ENCODE measurements around the gene DZIP3. TPM values are rescaled to one million over a fixed set of nuclear protein-coding genes. Genes with fewer than 3 reads are reported as not detected.

DZIP3 gene
- total RNA-seq, 1 experiment from 2014 or later: 25.3 TPM

- CTCF ChIA-PET: no interaction called here
- ATAC-seq (no peak), DNase-seq (ENCODE audit: low spot score) (no peak)
- H3K9me3 Mint-ChIP-seq: 0 out of 2 replicates have a peak, but pooled peaks cover under 1% of the 10 kb centered on the region
- H3K27me3 Mint-ChIP-seq (ENCODE audit: low read depth): no peaks in the 10 kb centered on the region; the same call in 1 of the 2 replicates
- no peak overlapping the region for H3K27ac Mint-ChIP-seq
- no peak for TF ChIP-seq MXD4 (CRISPR knock-in tag; IDR thresholded peaks at IDR 0.05; ENCODE audit: borderline replicate concordance)
- no peak for TF ChIP-seq GRHL2 (CRISPR knock-in tag; IDR thresholded peaks at IDR 0.05; ENCODE audit: insufficient replicate concordance, severe bottlenecking)
- TF ChIP-seq MYBL2 (CRISPR knock-in tag; IDR thresholded peaks at IDR 0.05): no peak
- no peak for TF ChIP-seq PREB (CRISPR knock-in tag; IDR thresholded peaks at IDR 0.05; ENCODE audit: borderline replicate concordance)
- H3K36me3 Mint-ChIP-seq: no peaks in the 10 kb centered on the region
- H3K4me1 Mint-ChIP-seq: peaks cover 9% of the 10 kb centered on the region
- no peak overlapping the region for H3K4me3 Mint-ChIP-seq
- POLR2A ChIA-PET: no interaction called here
Measured at GRCh38 chr3:108728934-108729333, 139.4 kb downstream of the DZIP3 start.

- no peak overlapping the region for H3K27ac Mint-ChIP-seq
- H3K4me3 Mint-ChIP-seq: no peak overlapping the region
- peaks cover 13% of the 10 kb centered on the region; the same call in 1 of the 2 replicates for H3K9me3 Mint-ChIP-seq
- CTCF ChIA-PET: no interaction called here
- DNase-seq (ENCODE audit: low spot score) (no peak), ATAC-seq (no peak)
- no peaks in the 10 kb centered on the region for H3K4me1 Mint-ChIP-seq
- TF ChIP-seq ATF6 (CRISPR knock-in tag; IDR thresholded peaks at IDR 0.05): no peak
- TF ChIP-seq ARID4B (CRISPR knock-in tag; IDR thresholded peaks at IDR 0.05; ENCODE audit: borderline replicate concordance): no peak
- TF ChIP-seq MAX (CRISPR knock-in tag; IDR thresholded peaks at IDR 0.05): no peak
- TF ChIP-seq FOXP1 (CRISPR knock-in tag; IDR thresholded peaks at IDR 0.05; ENCODE audit: borderline replicate concordance): no peak
- no peak for TF ChIP-seq JUN (CRISPR knock-in tag; IDR thresholded peaks at IDR 0.05)
- POLR2A ChIA-PET: no interaction called here
- no peaks in the 10 kb centered on the region for H3K36me3 Mint-ChIP-seq
- H3K27me3 Mint-ChIP-seq (ENCODE audit: low read depth): no peaks in the 10 kb centered on the region
Measured at GRCh38 chr3:108736821-108737220, 147.3 kb downstream of the DZIP3 start.

GRCh38 chr3:108742929-108743328 is 153.4 kb downstream of the DZIP3 start:
- ChIA-PET CTCF (interaction anchor here (0.7 kb wide), 1 partner anchor 172 kb away, joined by 3 read pairs; no protein-coding TSS in a partner anchor), POLR2A (no interaction called here)
- Mint-ChIP-seq H3K9me3 (peaks cover 15% of the 10 kb centered on the region), H3K27me3 (ENCODE audit: low read depth) (0 out of 2 replicates have a peak, but pooled peaks cover 2% of the 10 kb centered on the region), H3K4me1 (no peaks in the 10 kb centered on the region), H3K36me3 (peaks cover 5% of the 10 kb centered on the region; the same call in 1 of the 2 replicates), H3K4me3 (no peak overlapping the region), H3K27ac (no peak overlapping the region)
- no peak for ATAC-seq
- DNase-seq (ENCODE audit: low spot score): no peak
- TF ChIP-seq FOXJ3 (CRISPR knock-in tag; IDR thresholded peaks at IDR 0.05; ENCODE audit: borderline replicate concordance) (no peak), SP1 (CRISPR knock-in tag; conservative IDR thresholded peaks at IDR 0.05) (no peak), FOXP4 (CRISPR knock-in tag; IDR thresholded peaks at IDR 0.05) (no peak), JUN (CRISPR knock-in tag; IDR thresholded peaks at IDR 0.05) (no peak), SMAD3 (CRISPR knock-in tag; IDR thresholded peaks at IDR 0.05; ENCODE audit: borderline replicate concordance) (no peak), MYBL2 (CRISPR knock-in tag; IDR thresholded peaks at IDR 0.05) (no peak), ZBTB21 (CRISPR knock-in tag; IDR thresholded peaks at IDR 0.05; ENCODE audit: borderline replicate concordance) (no peak), ATF1 (CRISPR knock-in tag; IDR thresholded peaks at IDR 0.05) (no peak), MLX (CRISPR knock-in tag; IDR thresholded peaks at IDR 0.05) (no peak)

All from WTC11 (cell line).